Heart left ventricle (tissue), 16 donors: Measurements from ENCODE around the gene SETDB2. TPM values are rescaled to one million over a fixed set of nuclear protein-coding genes. Genes with fewer than 3 reads are reported as not detected.

Experiments used
- ATAC-seq, 4 donors: fragments of 200-7000 bp; cut with Tn5 transposase; one replicate each; pipeline ENCODE4 v1.9.1; 2020 to 2022; ENCODE audit warnings: moderate library complexity in 4 of 4, mild to moderate bottlenecking in 3 of 4, moderate number of reproducible peaks in 1 of 4
- DNase-seq, 5 donors: peaks; one replicate each; pipeline ENCODE4 v3.0.0-alpha.2; 2020
- H3K27ac ChIP-seq, 12 donors: fragments of 200-600 bp; sonication (generic) in 4 of 12; one replicate each; pipeline versions ENCODE4 v1.5.0 to v1.8.0; 2016 to 2022; ENCODE audit warnings: mild to moderate bottlenecking in 2 of 12
- H3K27me3 ChIP-seq, 9 donors: fragments of 200-600 bp; sonication (generic) in 2 of 9; one replicate each; pipeline versions ENCODE4 v1.5.1 to v1.8.0; 2016 to 2022; ENCODE audit warnings: mild to moderate bottlenecking in 3 of 9
- H3K36me3 ChIP-seq, 9 donors: fragments of 200-600 bp; sonication (generic) in 2 of 9; one replicate each; pipeline versions ENCODE4 v1.5.0 to v1.8.0; 2018 to 2022; ENCODE audit warnings: mild to moderate bottlenecking in 2 of 9
- H3K4me1 ChIP-seq, 12 donors: fragments of 200-600 bp; sonication (generic) in 4 of 12; one replicate each; pipeline versions ENCODE4 v1.5.0 to v1.8.0; 2016 to 2022; ENCODE audit warnings: mild to moderate bottlenecking in 3 of 12
- H3K4me3 ChIP-seq, 12 donors: fragments of 200-600 bp; sonication (generic) in 4 of 12; one replicate each; pipeline versions ENCODE4 v1.5.0 to v1.8.0; 2017 to 2022; ENCODE audit warnings: mild to moderate bottlenecking in 9 of 12, moderate library complexity in 4 of 12
- H3K9me3 ChIP-seq, 12 donors: fragments of 200-600 bp; sonication (generic) in 4 of 12; one replicate each; pipeline versions ENCODE4 v1.5.0 to v1.8.0; 2016 to 2022; ENCODE audit warnings: mild to moderate bottlenecking in 1 of 12
- POLR2A ChIP-seq, 2 donors: fragments of 450-650 bp; IDR thresholded peaks; one replicate each; pipeline ENCODE4 v1.6.1; 2017; ENCODE audit warnings: antibody characterized with exemption in 2 of 2, mild to moderate bottlenecking in 2 of 2, moderate library complexity in 2 of 2
- WGBS, 4 donors: extraction: QIAGEN DNeasy Blood & Tissue Kit in 2 of 4; methylation state at CpG; one replicate each; pipeline versions ENCODE4 v1.1.5 to v1.1.7; 2013 to 2018; 5-methylcytosine and 5-hydroxymethylcytosine counted together
- intact Hi-C, 10 donors: fragments of 100-400 bp; cut with DNase I; formaldehyde crosslinking; loops; one replicate each; pipeline versions ENCODE4 v1.11.1 to v1.14.2; 2022
- polyA plus RNA-seq, 2 donors: library from polyadenylated mRNA; stranded (reverse); fragments of 200-250 nt; gene quantifications; one replicate each; pipeline ENCODE4 v1.2.3, GENCODE V29; 2013
- total RNA-seq, 9 donors: library from RNA; depleted of rRNA in 2 of 9; stranded (reverse); fragments of >200 nt in 2 of 9; fragmentation: NEBNext Ultra II Directional in 3 of 9; extraction: Animal tissue kit (Norgen Biotek cat#: 25700) in 3 of 9; gene quantifications; one replicate each; pipeline versions ENCODE4 v1.1.0 to v1.2.4, GENCODE V29; 2016 to 2023
- TF ChIP-seq, protein P1 (sequence below), 12 donors: fragments of 200-600 bp; sonication (generic) in 4 of 12; IDR thresholded peaks; one replicate each; pipeline versions ENCODE4 v1.5.0 to v1.8.0; 2018 to 2022; ENCODE audit warnings: antibody characterized with exemption in 12 of 12, mild to moderate bottlenecking in 5 of 12
- donor health status: ischemic (EF 13 %, LVEDD 7.1; RV severe dilation, severe dysfunction).
- donor health status: healthy with polysubstance abuse.
- donor health status: DM: no; HTN: yes; CAD: no.
- donor health status: DM: no; HTN: no; CAD: no.
- donor health status: ischemic (EF 25% LVEDD 6.9; RV normal size, moderate dysfunction).
- donor health status: ischemic (EF 25% LVEDD 5.7; RV mildly dilated, moderate dysfunction).
- donor health status: healthy.
- donor health status: DM: yes; HTN: yes; CAD: no.
- donor health status: ischemic (EF 35%, LVEDD 5.7; RV mildly dilated, moderate dysfunction).
- donor health status: nonischemic (EF 11% LVEDD 7.7; RV severe dilation, severe dysfunction).
- donor health status: DM: yes; HTN: yes; CAD: no.
- donor health status: PGD.
- donor health status: ischemic (EF 29% LVEDD 5.4; RV normal size, mild dysfunction).
- donor health status: nonischemic (EF 23%, LVEDD 6.1; RV moderate dilation, normal function).

SETDB2 gene
- total and polyA plus RNA-seq, 11 donors, result 3.7 to 19.8 (median 12.9) TPM

DNA sequence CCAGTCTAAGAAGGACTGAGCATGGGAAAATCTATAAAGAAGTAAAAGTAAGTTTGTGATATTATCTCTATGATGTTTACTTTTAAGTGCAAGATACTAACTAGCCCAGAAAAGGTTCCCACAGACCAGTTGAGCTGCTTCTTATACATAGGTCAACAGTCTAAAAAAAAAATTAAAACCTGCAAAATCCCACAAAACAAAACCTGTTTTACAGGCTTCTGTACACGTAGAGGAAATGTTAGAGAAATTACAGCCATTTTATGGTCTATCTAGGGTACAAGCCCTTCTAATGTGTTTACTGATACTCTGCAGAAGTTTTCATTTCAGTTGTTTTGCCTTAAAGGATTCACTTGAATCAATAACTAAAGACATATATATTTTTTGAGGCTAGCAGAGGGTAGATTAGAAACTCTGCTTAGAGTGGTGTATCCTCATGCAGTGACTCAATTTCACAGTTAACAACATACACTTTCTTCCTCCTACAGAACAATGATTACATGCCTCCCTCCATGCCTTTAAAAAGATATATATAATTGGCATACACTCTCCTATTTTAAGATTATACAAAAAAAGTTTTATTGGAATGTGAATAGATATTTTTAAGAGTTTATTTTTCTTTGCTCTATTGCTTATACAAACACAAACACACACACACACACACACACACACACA lies 44.1 kb upstream of the SETDB2 start:
- intact Hi-C loops, result no loop called here
- Histone ChIP-seq H3K27ac (peak overlapping the region in 5 of 12 donors; percentile 20 to 86 (median 80)), H3K36me3 (peaks cover 0 to 7% (median 0%) of the 10 kb centered on the region in 9 donors), H3K4me3 (peak overlapping the region in 10 of 12 donors; percentile 13 to 57 (median 45)), H3K27me3 (no peaks in the 10 kb centered on the region), H3K9me3 (peaks cover 0 to 15% (median 10%) of the 10 kb centered on the region in 12 donors), H3K4me1 (peaks cover 0 to 7% (median 2%) of the 10 kb centered on the region in 12 donors)
- DNase-seq, result no peak
- no peak for ATAC-seq
- WGBS, 4 donors, result 57 to 83% (median 73%) methylated on average over 1 of the region's 1 CpG
- TF ChIP-seq, protein P1, sequence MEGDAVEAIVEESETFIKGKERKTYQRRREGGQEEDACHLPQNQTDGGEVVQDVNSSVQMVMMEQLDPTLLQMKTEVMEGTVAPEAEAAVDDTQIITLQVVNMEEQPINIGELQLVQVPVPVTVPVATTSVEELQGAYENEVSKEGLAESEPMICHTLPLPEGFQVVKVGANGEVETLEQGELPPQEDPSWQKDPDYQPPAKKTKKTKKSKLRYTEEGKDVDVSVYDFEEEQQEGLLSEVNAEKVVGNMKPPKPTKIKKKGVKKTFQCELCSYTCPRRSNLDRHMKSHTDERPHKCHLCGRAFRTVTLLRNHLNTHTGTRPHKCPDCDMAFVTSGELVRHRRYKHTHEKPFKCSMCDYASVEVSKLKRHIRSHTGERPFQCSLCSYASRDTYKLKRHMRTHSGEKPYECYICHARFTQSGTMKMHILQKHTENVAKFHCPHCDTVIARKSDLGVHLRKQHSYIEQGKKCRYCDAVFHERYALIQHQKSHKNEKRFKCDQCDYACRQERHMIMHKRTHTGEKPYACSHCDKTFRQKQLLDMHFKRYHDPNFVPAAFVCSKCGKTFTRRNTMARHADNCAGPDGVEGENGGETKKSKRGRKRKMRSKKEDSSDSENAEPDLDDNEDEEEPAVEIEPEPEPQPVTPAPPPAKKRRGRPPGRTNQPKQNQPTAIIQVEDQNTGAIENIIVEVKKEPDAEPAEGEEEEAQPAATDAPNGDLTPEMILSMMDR (IDR thresholded peaks at IDR 0.05), result no peak
- TF ChIP-seq POLR2A (IDR thresholded peaks at IDR 0.05), result no peak

DNA sequence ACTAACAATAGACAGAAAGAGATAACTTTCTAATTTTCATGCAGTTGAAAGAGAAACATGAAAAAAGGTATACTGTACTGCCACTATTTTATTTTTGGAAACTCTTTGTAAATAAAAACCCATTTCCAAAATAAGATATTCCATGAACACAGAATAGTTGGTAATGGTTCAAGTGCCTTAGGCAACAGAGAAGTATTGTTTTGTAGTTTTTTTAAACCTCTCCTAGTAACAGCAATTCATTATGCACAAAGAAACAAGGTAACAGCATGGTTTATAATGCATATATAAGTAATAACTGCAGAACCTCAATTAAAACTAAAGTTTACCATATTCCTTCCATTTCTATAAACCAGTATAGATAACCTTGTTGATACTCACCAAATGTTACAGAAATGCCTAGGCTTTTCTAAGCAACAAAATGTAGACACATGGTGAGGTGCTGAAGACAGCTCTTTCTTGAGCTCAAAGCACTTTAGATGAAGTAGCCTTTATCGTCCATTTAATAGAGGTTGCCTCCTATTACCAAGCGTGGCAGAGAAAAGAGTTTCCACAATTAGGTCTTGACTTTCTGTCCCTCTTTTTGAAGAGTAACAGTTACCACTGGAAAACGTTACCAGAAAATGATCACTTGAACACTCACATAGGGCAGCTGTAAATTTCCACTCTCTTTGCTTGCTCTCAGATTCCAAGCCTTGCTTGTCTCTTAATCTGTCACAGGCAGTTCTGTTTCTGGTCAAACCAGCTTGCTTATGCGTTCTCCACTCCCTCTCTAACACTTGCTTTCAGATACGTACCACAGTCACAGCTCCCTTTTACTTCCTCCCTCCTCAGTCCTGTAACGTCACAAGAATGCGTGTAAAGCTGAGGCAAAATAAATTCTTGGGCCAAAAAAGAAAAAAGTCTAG lies 43.1 kb upstream of the SETDB2 start:
- Histone ChIP-seq H3K4me1 (peaks cover 0 to 7% (median 2%) of the 10 kb centered on the region in 12 donors), H3K4me3 (peak overlapping the region in 11 of 12 donors; percentile 13 to 57 (median 43)), H3K9me3 (peaks cover 0 to 24% (median 14%) of the 10 kb centered on the region in 12 donors), H3K36me3 (peaks cover 0 to 7% (median 0%) of the 10 kb centered on the region in 9 donors), H3K27ac (peak overlapping the region; percentile 50 to 86 (median 80)), H3K27me3 (no peaks in the 10 kb centered on the region)
- 16 to 26% (median 22%) methylated on average over 7 of the region's 7 CpGs for WGBS, 4 donors
- TF ChIP-seq, protein P1 (IDR thresholded peaks at IDR 0.05), result no peak
- TF ChIP-seq POLR2A (IDR thresholded peaks at IDR 0.05), result no peak
- ATAC-seq (peak; percentile 84 to 97 (median 94)), DNase-seq (peak in 1 of 5 donors; percentile 18)
- intact Hi-C loops, result no loop called here

DNA sequence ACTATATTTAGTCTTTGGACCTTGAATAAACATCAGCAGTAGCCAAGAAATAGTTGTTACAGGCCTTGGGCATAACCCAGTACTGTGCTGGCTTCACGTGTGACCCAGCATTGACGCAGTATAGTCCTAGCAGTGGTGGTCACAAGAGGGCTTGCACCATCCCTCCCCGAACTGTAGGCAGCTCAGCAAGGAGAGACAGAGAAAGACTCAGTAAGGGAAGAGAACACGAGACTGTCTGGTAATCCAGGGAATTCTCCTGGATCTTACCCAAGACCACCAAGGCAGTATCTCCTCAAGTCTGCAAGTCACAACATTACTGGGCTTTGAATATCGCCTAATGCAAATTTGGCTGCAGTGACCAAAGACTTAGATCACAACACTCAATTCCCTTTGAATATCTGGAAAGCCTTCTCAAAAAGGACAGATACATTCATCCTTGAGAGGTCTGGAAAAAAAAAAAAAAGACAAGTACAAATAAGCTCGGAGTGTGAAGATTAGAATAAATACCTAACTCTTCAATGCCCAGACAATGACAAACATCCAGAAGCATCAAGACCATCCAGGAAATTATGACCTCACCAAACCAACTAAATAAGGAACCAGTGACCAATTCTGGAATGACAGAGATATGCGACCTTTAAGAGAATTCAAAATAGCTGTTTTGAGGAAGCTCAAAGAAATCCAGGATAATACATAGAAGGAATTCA lies 39.9 kb upstream of the SETDB2 start:
- intact Hi-C loops, result no loop called here
- Histone ChIP-seq H3K27me3 (no peaks in the 10 kb centered on the region), H3K36me3 (peaks cover 0 to 7% (median 0%) of the 10 kb centered on the region in 9 donors), H3K9me3 (peaks cover 0 to 25% (median 14%) of the 10 kb centered on the region in 12 donors), H3K4me1 (peaks cover 0 to 7% (median 0%) of the 10 kb centered on the region in 12 donors), H3K27ac (peak overlapping the region in 1 of 12 donors; percentile 20), H3K4me3 (no peak overlapping the region)
- TF ChIP-seq, protein P1 (IDR thresholded peaks at IDR 0.05), result no peak
- TF ChIP-seq POLR2A (IDR thresholded peaks at IDR 0.05), result no peak
- WGBS, 4 donors, result 85 to 94% (median 87%) methylated on average over 7 of the region's 7 CpGs
- ATAC-seq (no peak), DNase-seq (no peak)
